HG02870 (cell line): ENCODE data around the gene KIRREL3.

Experiments
- ATAC-seq: cut with Tn5 transposase; IDR thresholded peaks from one replicate; pipeline ENCODE4 v1.9.1; 2021; ENCODE audit warnings: mild to moderate bottlenecking, moderate library complexity; ENCODE audit not compliant: unreplicated experiment

KIRREL3 gene

GRCh38 chr11:126460417-126461095 is 540.0 kb downstream of the KIRREL3 start:
- no peak for ATAC-seq

DNA sequence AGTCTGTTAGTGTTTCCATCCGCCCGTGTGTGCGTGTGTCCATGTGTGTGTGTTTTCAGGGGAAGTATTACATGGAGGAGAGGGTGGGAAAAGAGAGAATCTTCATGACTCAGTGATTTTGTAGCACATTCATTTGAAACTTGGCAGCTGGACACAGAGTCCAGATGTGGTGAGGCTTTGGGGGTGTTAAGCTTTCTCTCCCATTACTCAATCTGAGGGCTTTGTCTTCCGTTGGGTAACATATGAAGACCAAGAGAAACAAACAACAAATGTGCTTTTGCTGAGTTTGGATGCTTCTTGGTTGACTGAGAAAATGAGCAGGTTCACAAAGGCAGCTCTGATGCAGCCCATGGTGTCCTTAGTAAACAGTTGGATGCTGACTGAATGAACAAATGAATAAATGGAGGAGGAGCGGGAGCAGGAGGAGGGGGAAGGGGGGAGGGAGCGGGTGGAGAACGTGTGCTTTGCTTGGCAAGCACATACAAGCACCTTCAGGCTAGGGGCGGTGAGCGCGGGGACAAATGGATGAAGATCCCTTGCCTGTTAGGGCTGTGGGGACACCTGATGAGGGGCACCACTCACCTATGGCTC is 540.8 kb downstream of the KIRREL3 start:
- ATAC-seq, result no peak

GRCh38 chr11:126457817-126458216 is 542.8 kb downstream of the KIRREL3 start:
- no peak for ATAC-seq

DNA sequence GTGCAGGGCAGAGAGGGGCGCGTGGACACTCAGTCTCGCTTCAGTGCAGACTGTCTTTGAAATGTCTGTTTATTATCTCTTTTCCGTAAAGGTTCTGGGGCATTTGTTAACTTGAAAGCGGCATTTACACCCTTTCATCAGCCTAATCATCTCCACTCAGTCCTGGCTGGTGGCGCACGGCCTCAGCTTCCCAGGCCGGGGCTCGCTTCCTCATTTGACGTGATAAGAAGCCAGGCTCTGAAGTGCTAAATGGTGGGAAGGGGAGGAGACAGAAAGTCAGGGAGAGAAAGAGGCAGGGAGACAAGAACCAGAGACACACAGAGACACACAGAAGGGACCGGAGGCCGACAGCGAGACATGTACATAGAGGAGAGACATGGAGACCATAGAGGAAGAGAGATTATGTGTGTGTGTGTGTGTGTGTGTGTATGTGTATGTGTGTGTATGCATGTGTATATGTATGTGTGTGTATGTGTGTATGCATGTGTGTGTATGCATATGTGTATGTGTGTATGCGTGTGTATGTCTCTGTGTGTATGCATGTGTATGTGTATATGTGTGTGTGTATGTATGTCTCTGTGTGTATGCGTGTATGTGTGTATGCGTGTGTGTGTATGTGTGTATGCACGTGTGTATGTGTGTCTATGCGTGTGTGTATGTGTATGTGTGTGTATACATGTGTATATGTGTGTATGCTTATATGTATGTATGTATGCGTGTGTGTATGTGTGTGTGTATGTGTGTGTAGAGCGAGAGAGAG is 543.6 kb downstream of the KIRREL3 start:
- no peak for ATAC-seq

DNA sequence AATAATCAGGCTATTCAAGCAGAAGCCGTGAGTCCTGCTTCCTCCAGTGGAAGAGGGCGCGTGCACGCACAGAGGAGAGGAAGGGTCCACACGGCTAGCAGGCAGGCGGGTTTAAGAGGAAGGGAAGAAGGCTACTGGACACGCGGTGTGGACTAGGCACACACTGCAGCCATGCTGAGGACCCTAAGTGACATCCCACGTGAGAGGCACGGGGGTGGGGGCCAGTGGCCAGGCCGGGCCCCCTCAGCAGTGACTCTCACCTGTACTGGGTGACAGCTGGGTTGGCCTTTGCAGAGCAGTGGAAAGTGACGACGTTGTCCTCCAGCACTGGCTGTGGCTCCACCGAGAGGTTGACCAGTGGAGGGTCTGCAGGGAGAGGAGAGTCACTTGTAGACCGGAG is 544.5 kb downstream of the KIRREL3 start:
- ATAC-seq, result no peak

GRCh38 chr11:126452241-126453101 is 548.1 kb downstream of the KIRREL3 start:
- no peak for ATAC-seq

- ATAC-seq, result no peak
Measured at GRCh38 chr11:126451211-126451802, 549.3 kb downstream of the KIRREL3 start.

DNA sequence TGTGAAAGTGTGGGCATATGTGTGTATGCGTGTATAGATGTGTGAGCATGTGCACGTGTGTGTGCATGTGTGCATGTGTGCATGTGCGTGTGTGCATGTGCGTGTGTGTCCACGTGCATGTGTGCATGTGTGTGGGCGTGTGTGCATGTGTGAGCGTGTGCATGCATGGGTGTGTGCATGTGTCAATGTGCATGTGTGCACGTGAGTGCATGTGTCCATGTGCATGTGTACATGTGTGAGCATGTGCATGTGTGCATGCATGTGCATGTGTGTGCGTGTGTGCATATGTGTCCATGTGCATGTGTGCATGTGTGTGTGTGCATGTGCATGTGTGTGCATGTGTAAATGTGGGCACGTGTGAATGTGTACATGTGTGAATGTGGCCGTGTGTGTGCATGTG is 549.8 kb downstream of the KIRREL3 start:
- ATAC-seq, result no peak

DNA sequence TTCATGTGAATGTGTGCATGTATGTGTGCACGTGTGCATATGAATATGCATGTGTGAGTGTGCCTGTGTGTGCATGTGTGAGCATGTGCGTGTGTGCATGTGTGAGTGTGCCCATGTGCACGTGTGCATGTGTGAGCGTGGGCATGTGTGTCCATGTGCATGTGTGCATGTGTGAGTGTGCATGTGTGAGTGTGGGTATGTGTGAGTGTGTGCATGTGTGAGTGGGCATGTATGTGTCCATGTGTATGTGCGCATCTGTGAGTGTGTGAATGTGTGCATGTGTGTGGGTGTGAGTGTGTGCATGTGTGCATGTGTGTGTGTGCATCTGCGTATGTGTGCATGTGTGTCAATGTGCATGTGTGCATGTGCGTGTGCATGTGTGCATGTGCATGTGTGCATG is 550.4 kb downstream of the KIRREL3 start:
- no peak for ATAC-seq

DNA sequence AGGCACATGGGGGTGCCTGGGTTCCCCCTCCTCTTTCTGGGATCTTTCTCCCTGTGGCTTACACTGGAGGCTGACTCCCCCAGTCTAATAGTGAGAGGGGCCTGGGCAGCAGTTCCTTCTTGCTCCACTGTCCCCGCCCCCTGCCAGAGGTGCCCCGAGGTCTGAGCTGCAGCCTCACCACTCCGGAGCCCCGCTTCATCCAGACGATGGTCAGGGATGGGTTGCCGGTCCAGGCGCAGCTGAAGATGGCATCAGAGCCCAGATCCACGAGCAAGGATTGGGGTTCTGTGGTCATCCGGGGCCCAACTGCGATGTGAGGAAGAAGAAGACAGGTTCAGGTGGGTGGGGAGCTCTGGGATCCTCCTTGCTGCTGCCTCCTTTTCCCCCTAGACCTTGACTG is 554.0 kb downstream of the KIRREL3 start:
- no peak for ATAC-seq

GRCh38 chr11:126444072-126444471 is 556.5 kb downstream of the KIRREL3 start:
- ATAC-seq, result no peak

GRCh38 chr11:126443120-126443519 is 557.5 kb downstream of the KIRREL3 start:
- no peak for ATAC-seq

DNA sequence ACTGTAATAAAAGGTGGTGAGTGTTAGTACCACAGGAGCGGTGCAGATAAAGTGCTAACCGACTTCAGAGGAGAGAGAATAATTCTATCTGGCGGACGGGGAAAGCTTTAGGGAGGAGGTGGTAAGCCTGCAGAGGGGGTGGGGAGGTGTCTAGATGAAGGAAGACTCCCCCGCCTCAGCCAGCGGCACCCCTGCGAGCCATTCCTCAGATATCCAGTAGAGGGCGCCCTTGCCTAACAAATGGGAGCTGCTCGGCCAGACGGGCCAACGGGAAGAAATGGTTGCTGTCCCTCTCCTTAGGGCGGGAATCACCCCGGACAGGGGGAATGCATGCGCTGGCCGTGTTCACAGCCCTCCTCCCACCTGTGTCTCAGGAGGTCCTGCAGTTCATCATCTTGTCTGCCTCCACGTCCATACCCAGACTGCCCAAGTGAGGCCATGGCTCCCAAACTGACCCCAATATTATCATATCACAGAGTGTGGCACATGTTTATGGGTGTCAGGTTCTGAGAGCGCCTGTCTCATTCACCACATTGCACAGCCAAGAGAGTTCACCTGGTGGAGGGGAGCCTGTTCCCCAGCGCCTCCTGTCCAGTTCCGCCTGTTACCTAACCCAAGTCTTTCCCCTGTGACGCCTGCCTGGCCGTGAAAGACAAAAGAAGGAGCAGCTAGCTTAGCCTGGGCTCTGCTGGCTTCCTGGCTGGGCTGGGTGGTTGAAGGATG is 559.6 kb downstream of the KIRREL3 start:
- ATAC-seq, result peak; percentile 69

DNA sequence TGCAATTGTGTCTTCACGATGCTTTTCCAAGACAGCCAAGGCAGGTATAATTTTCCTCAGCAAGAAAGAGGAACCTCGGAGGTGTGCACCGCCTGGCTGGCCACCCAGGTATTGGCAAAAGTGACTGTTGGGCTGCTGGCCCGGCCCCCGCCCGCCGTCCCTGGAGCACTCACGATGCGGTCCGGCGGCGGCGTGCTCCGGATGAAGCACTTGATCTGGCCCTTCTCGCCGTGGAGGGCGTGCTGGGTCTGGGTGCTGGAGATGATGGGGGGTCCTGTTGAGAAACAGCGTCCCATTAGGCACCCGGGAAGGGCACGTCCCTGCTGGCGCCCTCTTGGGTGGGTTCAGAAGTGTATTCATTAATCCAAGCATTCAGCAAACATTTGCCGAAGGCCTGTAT is 560.3 kb downstream of the KIRREL3 start:
- no peak for ATAC-seq

GRCh38 chr11:126438691-126439090 is 561.9 kb downstream of the KIRREL3 start:
- no peak for ATAC-seq

DNA sequence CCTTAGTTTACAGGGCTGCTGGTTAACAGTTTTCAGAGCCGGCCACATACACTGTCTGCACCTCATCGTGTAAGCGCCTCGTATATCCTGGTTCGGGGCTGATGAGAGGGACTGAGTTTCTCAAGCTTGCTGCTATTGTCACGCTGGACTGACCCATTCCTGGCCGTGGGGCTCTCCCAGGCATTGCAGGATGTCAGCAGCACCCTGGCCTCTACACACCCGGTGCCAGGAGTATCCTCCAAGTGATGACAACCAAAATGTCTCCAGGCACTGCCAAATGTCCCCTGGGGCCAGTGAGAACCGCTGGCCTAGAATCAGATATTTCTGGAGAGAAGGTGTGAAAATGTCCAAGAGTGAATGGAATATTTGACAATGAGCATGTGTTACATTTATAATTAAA is 562.3 kb downstream of the KIRREL3 start:
- ATAC-seq, result no peak

DNA sequence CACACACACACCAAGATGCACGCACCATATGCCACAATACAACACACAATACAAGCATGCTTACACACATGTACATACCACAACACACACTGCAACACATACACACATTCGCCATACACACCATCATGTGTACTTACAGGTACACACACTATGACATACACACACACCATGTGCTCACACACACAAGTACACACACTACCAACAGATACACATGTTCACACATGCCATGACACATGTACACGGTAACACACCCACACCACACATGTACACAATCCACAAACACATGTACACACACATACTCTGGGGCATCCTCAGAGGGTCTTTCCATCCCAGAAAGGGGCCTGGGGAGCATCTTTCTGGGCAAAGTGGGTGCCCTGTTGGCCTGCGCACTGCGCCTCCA is 562.8 kb downstream of the KIRREL3 start:
- no peak for ATAC-seq

- no peak for ATAC-seq
Measured at GRCh38 chr11:126436209-126436755, 564.3 kb downstream of the KIRREL3 start.

- ATAC-seq, result no peak
Measured at GRCh38 chr11:126434950-126435335, 565.6 kb downstream of the KIRREL3 start.
